ENCODE measurements around the gene SYT1. TPM values are rescaled to one million over a fixed set of nuclear protein-coding genes. Genes with fewer than 3 reads are reported as not detected.

Gene SYT1
- total and polyA plus RNA-seq, 10 donors: 0.56 to 7.3 (median 2.6) TPM

DNA sequence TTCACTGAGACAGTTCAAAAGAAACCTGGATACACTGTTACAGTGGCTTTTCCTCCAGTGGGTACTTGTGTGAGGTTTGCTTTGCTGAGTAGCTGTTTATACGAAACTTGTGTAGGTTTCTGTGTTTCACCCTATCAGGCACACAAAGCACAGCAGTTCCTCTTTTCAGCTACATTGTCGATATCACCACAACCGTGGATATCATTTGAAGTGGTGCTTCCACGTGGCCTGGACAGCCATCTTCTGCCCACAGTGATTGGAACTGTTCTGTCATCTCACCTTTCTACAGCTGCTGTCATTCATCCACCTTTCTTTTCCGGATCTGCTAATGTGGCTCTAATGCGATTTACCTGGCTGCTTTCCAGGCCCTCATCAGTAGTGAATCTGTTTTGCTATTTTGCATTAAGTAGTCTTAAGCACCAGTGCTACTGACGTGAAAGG lies 368.8 kb downstream of the SYT1 start:
- no peaks in the 10 kb centered on the region for H3K9me3 ChIP-seq
- 30 to 63% (median 46%) methylated on average over 7 of the region's 7 CpGs for WGBS, 5 donors
- TF ChIP-seq POLR2AphosphoS5 (IDR thresholded peaks at IDR 0.05) (no peak), POLR2A (IDR thresholded peaks at IDR 0.05) (no peak)
- TF ChIP-seq, protein P1, sequence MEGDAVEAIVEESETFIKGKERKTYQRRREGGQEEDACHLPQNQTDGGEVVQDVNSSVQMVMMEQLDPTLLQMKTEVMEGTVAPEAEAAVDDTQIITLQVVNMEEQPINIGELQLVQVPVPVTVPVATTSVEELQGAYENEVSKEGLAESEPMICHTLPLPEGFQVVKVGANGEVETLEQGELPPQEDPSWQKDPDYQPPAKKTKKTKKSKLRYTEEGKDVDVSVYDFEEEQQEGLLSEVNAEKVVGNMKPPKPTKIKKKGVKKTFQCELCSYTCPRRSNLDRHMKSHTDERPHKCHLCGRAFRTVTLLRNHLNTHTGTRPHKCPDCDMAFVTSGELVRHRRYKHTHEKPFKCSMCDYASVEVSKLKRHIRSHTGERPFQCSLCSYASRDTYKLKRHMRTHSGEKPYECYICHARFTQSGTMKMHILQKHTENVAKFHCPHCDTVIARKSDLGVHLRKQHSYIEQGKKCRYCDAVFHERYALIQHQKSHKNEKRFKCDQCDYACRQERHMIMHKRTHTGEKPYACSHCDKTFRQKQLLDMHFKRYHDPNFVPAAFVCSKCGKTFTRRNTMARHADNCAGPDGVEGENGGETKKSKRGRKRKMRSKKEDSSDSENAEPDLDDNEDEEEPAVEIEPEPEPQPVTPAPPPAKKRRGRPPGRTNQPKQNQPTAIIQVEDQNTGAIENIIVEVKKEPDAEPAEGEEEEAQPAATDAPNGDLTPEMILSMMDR (IDR thresholded peaks at IDR 0.05 in 8 of 11, conservative IDR thresholded peaks at IDR 0.05 in 3 of 11): no peak
- no peaks in the 10 kb centered on the region for H3K27me3 ChIP-seq (replicated peaks in 1 of 7)
- no peaks in the 10 kb centered on the region for H3K36me3 ChIP-seq
- no peak for DNase-seq
- intact Hi-C loops (cut with DNase I; ENCODE audit: low total_unique reads): no loop called here
- no peak overlapping the region for H3K4me3 ChIP-seq
- H3K4me1 ChIP-seq: no peaks in the 10 kb centered on the region
- no peak overlapping the region for H3K27ac ChIP-seq

DNA sequence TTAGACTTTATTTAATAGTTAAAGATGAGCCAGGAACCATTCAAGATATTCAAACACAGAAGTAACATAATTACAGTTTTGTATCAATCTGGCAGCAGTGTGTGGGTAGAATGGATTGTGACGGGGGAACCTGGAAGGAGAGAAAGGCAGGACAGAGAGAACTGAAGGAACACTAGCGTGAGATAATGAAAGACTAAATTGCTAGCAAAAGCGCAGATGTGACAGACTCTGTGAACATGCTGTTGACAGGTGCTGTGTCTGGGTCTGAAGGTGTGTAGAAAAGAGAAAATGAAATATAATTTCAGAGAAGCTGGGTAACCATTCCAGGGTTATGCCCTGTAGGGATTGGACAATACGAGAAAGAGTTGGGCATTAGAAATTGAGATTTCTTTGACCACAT lies 372.3 kb downstream of the SYT1 start:
- Histone ChIP-seq H3K4me3 (no peak overlapping the region), H3K27ac (no peak overlapping the region), H3K9me3 (peaks cover 0 to 3% (median 0%) of the 10 kb centered on the region in 8 donors), H3K4me1 (no peaks in the 10 kb centered on the region), H3K36me3 (no peaks in the 10 kb centered on the region), H3K27me3 (replicated peaks in 1 of 7) (no peaks in the 10 kb centered on the region)
- DNase-seq: no peak
- TF ChIP-seq POLR2AphosphoS5 (IDR thresholded peaks at IDR 0.05): no peak
- intact Hi-C loops (cut with DNase I; ENCODE audit: low total_unique reads): no loop called here
- WGBS, 5 donors: 87 to 96% (median 91%) methylated on average over 4 of the region's 4 CpGs

DNA sequence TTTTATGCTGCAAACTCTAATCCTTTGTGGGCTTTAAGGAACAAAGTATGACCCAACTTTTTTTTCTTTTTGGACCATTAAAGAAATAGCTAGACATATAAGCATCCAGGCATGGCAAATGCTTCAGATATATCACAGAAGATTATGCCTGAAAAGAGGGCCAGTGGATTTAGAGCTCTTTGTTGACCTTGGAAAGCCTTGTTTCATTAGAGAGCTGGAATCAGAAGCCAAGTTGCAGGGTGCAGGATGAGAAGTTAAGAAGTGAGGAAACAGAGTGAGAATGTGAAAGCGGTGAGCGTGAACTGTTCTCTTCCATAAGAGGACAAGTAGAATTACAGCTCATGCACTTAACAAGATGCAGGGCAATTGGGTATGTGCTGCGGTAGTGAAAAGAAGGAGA lies 373.7 kb downstream of the SYT1 start:
- Histone ChIP-seq H3K4me1 (no peaks in the 10 kb centered on the region), H3K4me3 (no peak overlapping the region), H3K36me3 (no peaks in the 10 kb centered on the region), H3K27me3 (replicated peaks in 1 of 7) (no peaks in the 10 kb centered on the region), H3K9me3 (peaks cover 0 to 9% (median 0%) of the 10 kb centered on the region in 8 donors), H3K27ac (no peak overlapping the region)
- intact Hi-C loops (cut with DNase I; ENCODE audit: low total_unique reads): no loop called here
- TF ChIP-seq POLR2A (IDR thresholded peaks at IDR 0.05) (no peak), POLR2AphosphoS5 (IDR thresholded peaks at IDR 0.05) (no peak)
- TF ChIP-seq, protein P1 (IDR thresholded peaks at IDR 0.05 in 8 of 11, conservative IDR thresholded peaks at IDR 0.05 in 3 of 11): no peak
- DNase-seq: no peak
- 91 to 94% (median 93%) methylated on average over 3 of the region's 3 CpGs for WGBS, 5 donors

DNA sequence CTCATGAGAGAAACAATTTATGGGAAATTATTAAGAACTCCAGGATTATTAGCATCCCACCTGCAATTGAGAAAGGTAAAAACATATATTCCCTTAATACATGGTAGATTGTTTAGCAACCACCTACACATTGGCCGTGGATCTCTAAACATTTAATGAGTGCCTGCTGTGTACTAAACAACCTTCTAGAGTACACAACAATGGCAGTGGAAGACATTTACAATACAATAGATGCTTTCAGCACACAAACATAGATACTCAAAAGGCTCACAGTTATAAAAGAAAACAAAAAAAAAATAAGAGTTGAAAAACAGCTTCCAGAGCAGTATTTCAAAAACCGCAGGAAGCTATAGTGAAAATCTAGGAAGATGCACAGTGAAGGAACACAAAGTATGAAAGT lies 382.9 kb downstream of the SYT1 start:
- no peak for TF ChIP-seq POLR2AphosphoS5 (IDR thresholded peaks at IDR 0.05)
- TF ChIP-seq, protein P1 (IDR thresholded peaks at IDR 0.05 in 8 of 11, conservative IDR thresholded peaks at IDR 0.05 in 3 of 11): no peak
- no peak for TF ChIP-seq POLR2A (IDR thresholded peaks at IDR 0.05)
- Histone ChIP-seq H3K9me3 (peaks cover 0 to 9% (median 2%) of the 10 kb centered on the region in 8 donors), H3K36me3 (no peaks in the 10 kb centered on the region), H3K4me3 (no peak overlapping the region), H3K27ac (no peak overlapping the region), H3K4me1 (no peaks in the 10 kb centered on the region), H3K27me3 (replicated peaks in 1 of 7) (no peaks in the 10 kb centered on the region)
- no peak for DNase-seq
- WGBS, 5 donors: 86 to 95% (median 88%) methylated on average over 2 of the region's 2 CpGs
- intact Hi-C loops (cut with DNase I; ENCODE audit: low total_unique reads): no loop called here

DNA sequence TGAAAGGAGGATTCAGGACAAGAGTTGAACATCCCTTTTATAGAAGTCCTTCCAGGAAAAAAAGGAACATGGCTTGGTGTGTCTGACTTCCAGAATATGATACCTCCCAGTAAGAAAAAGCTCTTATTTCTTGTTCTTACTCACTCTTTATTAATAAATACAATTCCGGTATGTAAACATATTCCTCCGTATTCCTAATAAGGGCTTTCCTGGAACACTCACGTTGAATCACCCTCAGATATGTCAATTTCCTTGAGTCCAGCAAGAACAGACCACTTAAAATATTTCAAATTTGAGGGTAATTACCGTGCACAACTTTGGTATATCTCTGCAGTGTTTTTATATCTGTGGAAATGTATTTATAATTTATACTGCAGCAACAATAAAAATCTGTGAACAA lies 385.6 kb downstream of the SYT1 start:
- TF ChIP-seq POLR2A (IDR thresholded peaks at IDR 0.05): no peak
- no peak for TF ChIP-seq POLR2AphosphoS5 (IDR thresholded peaks at IDR 0.05)
- TF ChIP-seq, protein P1 (IDR thresholded peaks at IDR 0.05 in 8 of 11, conservative IDR thresholded peaks at IDR 0.05 in 3 of 11): no peak
- H3K4me1 ChIP-seq: no peaks in the 10 kb centered on the region

More for the DNA sequence above, 385.6 kb downstream of the SYT1 start:
- Histone ChIP-seq H3K36me3 (no peaks in the 10 kb centered on the region), H3K27ac (no peak overlapping the region), H3K27me3 (replicated peaks in 1 of 7) (no peaks in the 10 kb centered on the region), H3K9me3 (peaks cover 0 to 7% (median 0%) of the 10 kb centered on the region in 8 donors), H3K4me3 (no peak overlapping the region)
- no peak for DNase-seq
- WGBS, 5 donors: 77 to 89% (median 85%) methylated on average over 4 of the region's 4 CpGs
- intact Hi-C loops (cut with DNase I; ENCODE audit: low total_unique reads): no loop called here
